Activated CD4-positive, alpha-beta T cell treated with anti-CD3 and anti-CD28 coated beads, Interleukin-2, amount 50 U/mL, for 4 hours (primary cell): ENCODE results near the gene PCDHGA1.
A peak's percentile ranks its signal among the peaks of the same experiment; 100 is the strongest.
"Not testable (repeated sequence)": the region's sequence is repeated elsewhere in the genome, so short reads cannot be mapped to it uniquely, and the experiment has no call there.

Experiments used
- DNase-seq, 2 experiments: peaks; one replicate each; pipeline ENCODE4 v3.0.0-alpha.2; 2020

Gene PCDHGA1

DNA sequence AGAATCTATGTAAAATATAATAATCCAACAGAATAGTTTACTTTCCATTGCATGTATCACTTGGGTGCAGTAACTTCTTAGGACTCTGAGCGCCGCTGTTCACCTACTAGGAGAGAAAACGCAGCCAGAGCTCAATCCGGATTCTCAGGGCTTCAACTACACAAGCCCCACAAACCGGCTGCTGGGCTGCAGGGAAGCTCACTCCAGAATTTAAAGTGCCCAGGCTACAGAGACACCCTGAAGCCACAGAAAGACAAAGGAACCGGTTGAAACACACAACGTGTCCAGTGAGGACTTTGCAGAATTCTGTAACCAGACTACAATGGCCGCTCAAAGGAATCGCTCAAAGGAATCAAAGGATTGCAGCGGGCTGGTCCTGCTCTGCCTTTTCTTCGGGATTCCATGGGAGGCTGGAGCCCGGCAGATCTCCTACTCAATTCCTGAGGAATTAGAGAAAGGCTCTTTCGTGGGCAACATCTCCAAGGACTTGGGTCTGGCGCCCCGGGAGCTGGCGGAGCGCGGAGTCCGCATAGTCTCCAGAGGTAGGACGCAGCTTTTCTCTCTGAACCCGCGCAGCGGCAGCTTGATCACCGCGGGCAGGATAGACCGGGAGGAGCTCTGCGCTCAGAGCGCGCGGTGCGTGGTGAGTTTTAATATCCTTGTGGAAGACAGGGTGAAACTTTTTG lies 82.7 kb downstream of the PCDHGA1 start, which contains the start of gene PCDHGA10:
PCDHGA10 (plus strand) TSS at position 134 of the 686 bp plus-strand sequence; CDS start at position 323, 189 bp downstream.
- DNase-seq = peak; percentile 50 to 52

GRCh38 chr5:141413540-141414069 lies 83.3 kb downstream of the PCDHGA1 start:
- no peak for DNase-seq

DNA sequence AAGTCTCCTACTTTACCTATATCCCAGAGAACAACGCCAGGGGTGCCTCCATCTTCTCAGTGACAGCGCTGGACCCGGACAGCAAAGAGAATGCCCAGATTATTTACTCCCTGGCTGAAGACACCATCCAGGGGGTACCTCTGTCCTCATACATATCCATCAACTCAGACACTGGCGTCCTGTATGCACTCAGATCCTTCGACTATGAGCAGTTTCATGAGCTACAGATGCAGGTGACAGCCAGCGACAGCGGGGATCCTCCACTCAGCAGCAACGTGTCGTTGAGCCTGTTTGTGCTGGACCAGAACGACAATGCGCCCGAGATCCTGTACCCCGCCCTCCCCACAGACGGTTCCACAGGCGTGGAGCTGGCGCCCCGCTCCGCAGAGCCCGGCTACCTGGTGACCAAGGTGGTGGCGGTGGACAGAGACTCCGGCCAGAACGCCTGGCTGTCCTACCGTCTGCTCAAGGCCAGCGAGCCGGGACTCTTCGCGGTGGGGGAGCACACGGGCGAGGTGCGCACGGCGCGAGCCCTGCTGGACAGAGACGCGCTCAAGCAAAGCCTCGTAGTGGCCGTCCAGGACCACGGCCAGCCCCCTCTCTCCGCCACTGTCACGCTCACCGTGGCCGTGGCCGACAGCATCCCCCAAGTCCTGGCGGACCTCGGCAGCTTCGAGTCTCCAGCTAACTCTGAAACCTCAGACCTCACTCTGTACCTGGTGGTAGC lies 84.4 kb downstream of the PCDHGA1 start:
- DNase-seq = not testable (repeated sequence)

DNA sequence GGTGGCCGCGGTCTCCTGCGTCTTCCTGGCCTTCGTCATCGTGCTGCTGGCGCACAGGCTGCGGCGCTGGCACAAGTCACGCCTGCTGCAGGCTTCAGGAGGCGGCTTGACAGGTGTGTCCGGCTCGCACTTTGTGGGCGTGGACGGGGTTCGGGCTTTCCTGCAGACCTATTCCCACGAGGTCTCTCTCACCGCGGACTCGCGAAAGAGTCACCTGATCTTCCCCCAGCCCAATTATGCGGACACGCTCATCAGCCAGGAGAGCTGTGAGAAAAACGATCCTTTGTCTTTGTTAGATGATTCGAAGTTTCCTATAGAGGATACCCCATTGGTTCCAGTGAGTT lies 84.9 kb downstream of the PCDHGA1 start:
- DNase-seq = not testable (repeated sequence)

- DNase-seq = peak in 1 of 2 experiments; percentile 32
Measured at GRCh38 chr5:141417494-141418172, 87.3 kb downstream of the PCDHGA1 start, which contains the start of gene PCDHGB7. TSS of gene PCDHGB7 (plus strand) at chr5:141417677. CDS start at chr5:141417860, 183 bp downstream.

GRCh38 chr5:141419074-141419880 lies 89.0 kb downstream of the PCDHGA1 start:
- DNase-seq = no peak

DNA sequence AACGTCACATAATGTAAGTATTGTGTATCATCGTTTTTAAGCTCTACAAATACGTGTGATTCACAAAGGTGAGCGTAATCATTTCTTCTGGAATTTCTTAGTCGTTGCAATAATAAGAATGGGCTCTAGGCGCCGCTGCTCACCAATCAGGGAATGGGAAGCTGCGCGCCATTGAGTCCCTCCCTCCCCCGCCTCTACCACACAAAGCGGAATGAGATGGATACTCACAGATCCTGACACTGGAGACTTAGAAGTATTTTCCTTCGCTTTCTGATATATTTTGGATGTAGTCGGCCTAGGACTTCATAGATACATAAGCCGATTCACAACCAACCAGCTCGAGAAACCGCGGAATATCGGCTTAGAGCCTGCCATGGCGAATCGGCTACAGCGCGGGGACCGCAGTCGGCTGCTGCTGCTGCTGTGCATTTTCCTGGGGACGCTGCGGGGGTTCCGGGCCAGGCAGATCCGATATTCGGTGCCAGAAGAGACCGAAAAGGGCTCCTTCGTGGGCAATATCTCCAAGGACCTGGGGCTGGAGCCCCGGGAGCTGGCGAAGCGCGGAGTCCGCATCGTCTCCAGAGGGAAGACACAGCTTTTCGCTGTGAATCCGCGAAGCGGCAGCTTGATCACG lies 90.7 kb downstream of the PCDHGA1 start, which contains the start of gene PCDHGA11:
PCDHGA11 (plus strand) TSS at position 197 of the 634 bp plus-strand sequence; CDS start at position 374, 177 bp downstream.
- DNase-seq = peak in 1 of 2 experiments; percentile 18

DNA sequence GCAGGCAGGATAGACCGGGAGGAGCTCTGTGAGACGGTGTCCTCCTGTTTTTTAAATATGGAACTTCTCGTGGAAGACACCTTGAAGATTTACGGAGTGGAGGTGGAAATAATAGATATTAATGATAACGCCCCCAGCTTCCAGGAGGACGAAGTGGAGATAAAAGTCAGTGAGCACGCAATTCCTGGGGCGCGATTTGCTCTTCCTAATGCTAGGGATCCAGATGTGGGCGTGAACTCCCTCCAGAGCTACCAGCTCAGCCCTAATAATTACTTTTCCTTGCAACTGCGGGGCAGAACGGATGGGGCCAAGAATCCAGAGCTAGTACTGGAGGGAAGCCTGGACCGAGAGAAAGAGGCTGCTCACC lies 91.2 kb downstream of the PCDHGA1 start:
- no peak for DNase-seq

- no peak for DNase-seq
Measured at GRCh38 chr5:141422742-141423291, 92.5 kb downstream of the PCDHGA1 start.

DNA sequence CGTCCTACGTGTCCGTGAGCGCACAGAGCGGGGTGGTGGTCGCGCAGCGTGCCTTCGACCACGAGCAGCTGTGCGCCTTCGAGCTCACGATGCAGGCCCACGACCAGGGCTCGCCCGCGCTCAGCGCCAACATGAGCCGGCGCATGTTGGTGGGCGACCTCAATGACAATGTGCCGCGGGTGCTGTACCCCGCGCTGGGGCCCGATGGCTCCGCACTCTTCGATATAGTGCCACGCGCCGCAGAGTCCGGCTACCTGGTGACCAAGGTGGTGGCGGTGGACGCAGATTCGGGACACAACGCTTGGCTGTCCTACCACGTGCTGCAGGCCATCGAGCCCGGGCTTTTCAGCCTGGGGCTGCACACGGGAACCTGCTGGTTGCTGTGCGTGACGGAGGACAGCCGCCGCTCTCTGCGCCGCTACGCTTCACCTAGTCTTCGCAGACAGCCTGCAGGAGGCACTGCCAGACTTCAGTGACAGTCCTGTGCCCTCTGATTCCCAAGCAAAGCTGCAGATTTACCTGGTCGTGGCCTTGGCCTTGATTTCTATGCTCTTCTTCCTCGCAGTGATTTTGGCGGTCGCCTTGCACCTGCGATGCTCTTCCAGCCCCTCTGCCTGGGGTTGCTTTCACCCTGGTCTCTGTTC lies 97.6 kb downstream of the PCDHGA1 start:
- no peak for DNase-seq

GRCh38 chr5:141430332-141431113 lies 100.2 kb downstream of the PCDHGA1 start, which contains the start of gene PCDHGA12:
TSS of gene PCDHGA12 (plus strand) at chr5:141430507. CDS start at chr5:141430760, 253 bp downstream.
- no peak for DNase-seq

DNA sequence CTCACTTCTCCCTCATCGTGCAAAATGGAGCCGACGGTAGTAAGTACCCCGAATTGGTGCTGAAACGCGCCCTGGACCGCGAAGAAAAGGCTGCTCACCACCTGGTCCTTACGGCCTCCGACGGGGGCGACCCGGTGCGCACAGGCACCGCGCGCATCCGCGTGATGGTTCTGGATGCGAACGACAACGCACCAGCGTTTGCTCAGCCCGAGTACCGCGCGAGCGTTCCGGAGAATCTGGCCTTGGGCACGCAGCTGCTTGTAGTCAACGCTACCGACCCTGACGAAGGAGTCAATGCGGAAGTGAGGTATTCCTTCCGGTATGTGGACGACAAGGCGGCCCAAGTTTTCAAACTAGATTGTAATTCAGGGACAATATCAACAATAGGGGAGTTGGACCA lies 101.0 kb downstream of the PCDHGA1 start:
- DNase-seq = no peak

DNA sequence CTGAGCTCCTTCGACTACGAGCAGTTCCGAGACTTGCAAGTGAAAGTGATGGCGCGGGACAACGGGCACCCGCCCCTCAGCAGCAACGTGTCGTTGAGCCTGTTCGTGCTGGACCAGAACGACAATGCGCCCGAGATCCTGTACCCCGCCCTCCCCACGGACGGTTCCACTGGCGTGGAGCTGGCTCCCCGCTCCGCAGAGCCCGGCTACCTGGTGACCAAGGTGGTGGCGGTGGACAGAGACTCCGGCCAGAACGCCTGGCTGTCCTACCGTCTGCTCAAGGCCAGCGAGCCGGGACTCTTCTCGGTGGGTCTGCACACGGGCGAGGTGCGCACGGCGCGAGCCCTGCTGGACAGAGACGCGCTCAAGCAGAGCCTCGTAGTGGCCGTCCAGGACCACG lies 102.0 kb downstream of the PCDHGA1 start:
- DNase-seq = not testable (repeated sequence)

DNA sequence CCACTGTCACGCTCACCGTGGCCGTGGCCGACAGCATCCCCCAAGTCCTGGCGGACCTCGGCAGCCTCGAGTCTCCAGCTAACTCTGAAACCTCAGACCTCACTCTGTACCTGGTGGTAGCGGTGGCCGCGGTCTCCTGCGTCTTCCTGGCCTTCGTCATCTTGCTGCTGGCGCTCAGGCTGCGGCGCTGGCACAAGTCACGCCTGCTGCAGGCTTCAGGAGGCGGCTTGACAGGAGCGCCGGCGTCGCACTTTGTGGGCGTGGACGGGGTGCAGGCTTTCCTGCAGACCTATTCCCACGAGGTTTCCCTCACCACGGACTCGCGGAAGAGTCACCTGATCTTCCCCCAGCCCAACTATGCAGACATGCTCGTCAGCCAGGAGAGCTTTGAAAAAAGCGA lies 102.4 kb downstream of the PCDHGA1 start:
- DNase-seq = not testable (repeated sequence)

GRCh38 chr5:141434006-141434405 lies 103.7 kb downstream of the PCDHGA1 start:
- no peak for DNase-seq

GRCh38 chr5:141437221-141437620 lies 106.9 kb downstream of the PCDHGA1 start:
- DNase-seq = no peak

GRCh38 chr5:141439411-141440141 lies 109.3 kb downstream of the PCDHGA1 start:
- DNase-seq = no peak

DNA sequence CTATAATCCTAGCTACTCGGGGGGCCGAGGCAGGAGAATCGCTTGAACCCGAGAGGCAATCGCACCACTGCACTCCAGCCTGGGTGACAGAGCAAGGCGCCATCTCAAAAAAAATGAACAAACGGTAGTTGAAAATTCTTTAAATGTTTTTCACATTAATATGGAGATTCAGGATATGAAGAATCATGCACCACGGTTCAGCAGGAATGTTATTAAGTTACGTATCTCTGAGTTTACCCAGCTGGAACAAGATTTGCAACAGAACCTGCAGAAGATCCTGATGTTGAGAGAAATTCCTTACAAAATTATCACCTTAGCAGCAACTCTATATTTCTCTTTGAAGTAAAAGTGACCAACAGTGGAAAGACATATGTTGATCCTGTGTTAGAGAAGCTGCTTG lies 110.0 kb downstream of the PCDHGA1 start:
- DNase-seq = no peak

DNA sequence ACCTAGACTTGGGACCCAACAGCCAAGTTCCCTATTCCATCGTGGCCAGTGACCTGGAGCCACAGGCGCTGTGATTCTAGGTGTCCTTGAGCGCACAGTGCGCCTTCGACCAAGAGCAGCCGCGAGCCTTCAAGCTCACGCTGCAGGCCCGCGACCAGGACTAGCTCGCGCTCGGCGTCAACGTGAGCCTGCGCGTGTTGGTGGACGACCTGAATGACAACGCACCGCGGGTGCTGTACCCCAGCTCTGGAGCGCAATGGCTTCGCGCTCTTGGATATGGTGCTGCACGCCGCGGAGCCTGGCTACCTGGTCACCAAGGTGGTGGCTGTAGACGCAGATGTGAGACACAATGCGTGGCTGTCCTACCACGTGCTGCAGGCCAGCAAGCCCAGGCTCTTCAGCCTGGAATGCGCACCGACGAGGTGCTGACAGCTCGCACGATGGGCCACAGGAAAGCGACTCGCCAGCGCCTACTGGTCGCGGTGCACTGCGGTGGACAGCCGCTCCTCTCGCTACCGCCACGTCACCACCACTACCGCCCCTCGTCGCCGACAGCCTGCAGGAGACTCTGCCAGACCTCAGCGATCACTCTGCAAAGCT lies 111.4 kb downstream of the PCDHGA1 start:
- DNase-seq = no peak
